ENCODE data around the gene TRAK2. TPM values are rescaled to one million over a fixed set of nuclear protein-coding genes. Genes with fewer than 3 reads are reported as not detected.

Gene TRAK2
- total and polyA plus RNA-seq, 2 experiments from 2014 or later = 6.7 to 17.0 TPM

DNA sequence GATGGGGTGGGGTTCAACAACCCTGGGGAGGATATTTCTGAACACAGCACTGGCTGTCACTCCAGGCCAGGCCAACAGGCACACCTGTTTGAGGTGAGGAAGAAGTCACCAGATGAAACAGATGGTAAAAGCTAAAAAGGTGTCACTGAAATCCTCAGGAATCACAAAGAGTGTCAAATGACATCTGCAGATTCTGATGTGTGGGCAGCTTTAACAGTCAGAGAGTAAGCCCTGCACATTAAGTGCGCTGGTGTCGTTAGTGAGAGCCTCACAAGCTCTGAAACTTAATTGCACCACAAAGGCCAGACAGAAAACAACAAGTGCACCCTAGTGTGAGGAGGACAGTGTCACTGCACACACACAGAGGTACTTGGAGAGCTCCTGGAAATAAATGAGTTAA is 107.7 kb downstream of the TRAK2 start:
- H3K27me3 Mint-ChIP-seq (ENCODE audit: insufficient read depth, low read depth, poor library complexity) = peaks cover 2% of the 10 kb centered on the region
- Histone ChIP-seq H3K27me3 (ENCODE audit: insufficient read depth) (no peaks in the 10 kb centered on the region), H3K79me2 (replicated peaks; ENCODE audit: insufficient read depth) (no peaks in the 10 kb centered on the region), H3F3A (replicated peaks; ENCODE audit: low read depth) (no peaks in the 10 kb centered on the region), H3K9me2 (ENCODE audit: insufficient read depth) (no peaks in the 10 kb centered on the region), H3K36me3 (ENCODE audit: insufficient read depth) (no peaks in the 10 kb centered on the region), H3K4me2 (no peak overlapping the region), H3K4me3 (no peak overlapping the region), H4K20me1 (replicated peaks; ENCODE audit: insufficient read depth) (no peaks in the 10 kb centered on the region), H2AFZ (no peak overlapping the region), H3K27ac (ENCODE audit: low read depth) (no peak overlapping the region), H3K4me1 (ENCODE audit: insufficient read depth) (no peaks in the 10 kb centered on the region)
- no peak for TF ChIP-seq CREB1 (CRISPR knock-in tag; IDR thresholded peaks at IDR 0.05; ENCODE audit: low read depth)
- TF ChIP-seq REST (IDR thresholded peaks at IDR 0.05; ENCODE audit: unreplicated experiment) = no peak
- TF ChIP-seq CTCF (conservative IDR thresholded peaks at IDR 0.05; ENCODE audit: low read depth in 2 of 2) = no peak
- no peak for TF ChIP-seq EZH2phosphoT487 (IDR thresholded peaks at IDR 0.05; ENCODE audit: unreplicated experiment)
- no peak for TF ChIP-seq POLR2AphosphoS5 (IDR thresholded peaks at IDR 0.05; ENCODE audit: low read depth)
- no peak for TF ChIP-seq STAT1 (IDR thresholded peaks at IDR 0.05; ENCODE audit: unreplicated experiment)
- TF ChIP-seq JUNB (IDR thresholded peaks at IDR 0.05; ENCODE audit: unreplicated experiment) = no peak
- no peak for TF ChIP-seq NANOG (IDR thresholded peaks at IDR 0.05; ENCODE audit: borderline replicate concordance)
- H3K4me1 Mint-ChIP-seq = peaks cover 7% of the 10 kb centered on the region
- H3K27ac Mint-ChIP-seq = no peak overlapping the region
- H3K9me3 Mint-ChIP-seq = no peaks in the 10 kb centered on the region
- DNase-seq (ENCODE audit: low spot score) (no peak), ATAC-seq (no peak)
- no peaks in the 10 kb centered on the region for H3K36me3 Mint-ChIP-seq (ENCODE audit: low read depth)
- no peak overlapping the region for H3K4me3 Mint-ChIP-seq

DNA sequence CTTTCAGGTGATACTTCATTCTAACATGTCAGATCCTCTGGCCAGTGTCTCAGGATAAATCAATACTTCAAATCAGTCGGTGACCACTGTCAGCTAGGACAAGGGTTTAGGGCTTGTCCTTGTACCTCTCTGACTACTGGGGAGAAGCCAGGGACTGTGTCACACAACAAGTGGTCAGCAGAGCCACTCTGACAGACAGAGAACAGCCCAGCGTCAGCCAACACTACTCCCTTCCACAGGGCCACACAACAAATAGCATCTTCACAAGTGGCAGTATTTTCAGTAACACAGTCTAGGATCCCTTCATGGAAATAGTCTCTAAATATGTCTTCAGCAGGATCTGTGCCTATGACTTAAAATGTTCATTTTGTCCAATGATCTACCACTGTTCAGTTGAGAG is 108.3 kb downstream of the TRAK2 start:
- DNase-seq (ENCODE audit: low spot score) = no peak
- Histone ChIP-seq H3K27me3 (ENCODE audit: insufficient read depth) (no peaks in the 10 kb centered on the region), H3K79me2 (replicated peaks; ENCODE audit: insufficient read depth) (no peaks in the 10 kb centered on the region), H3K4me3 (no peak overlapping the region), H4K20me1 (replicated peaks; ENCODE audit: insufficient read depth) (no peaks in the 10 kb centered on the region), H3K9me2 (ENCODE audit: insufficient read depth) (no peaks in the 10 kb centered on the region), H3K36me3 (ENCODE audit: insufficient read depth) (no peaks in the 10 kb centered on the region), H3K4me1 (ENCODE audit: insufficient read depth) (no peaks in the 10 kb centered on the region), H2AFZ (no peak overlapping the region), H3K27ac (ENCODE audit: low read depth) (no peak overlapping the region), H3F3A (replicated peaks; ENCODE audit: low read depth) (no peaks in the 10 kb centered on the region), H3K4me2 (no peak overlapping the region)
- no peak overlapping the region for H3K4me3 Mint-ChIP-seq
- H3K36me3 Mint-ChIP-seq (ENCODE audit: low read depth) = no peaks in the 10 kb centered on the region
- no peak for ATAC-seq
- H3K27ac Mint-ChIP-seq = no peak overlapping the region
- H3K4me1 Mint-ChIP-seq = peaks cover 7% of the 10 kb centered on the region
- H3K9me3 Mint-ChIP-seq = no peaks in the 10 kb centered on the region
- H3K27me3 Mint-ChIP-seq (ENCODE audit: insufficient read depth, low read depth, poor library complexity) = peaks cover 2% of the 10 kb centered on the region
- TF ChIP-seq ETS1 (IDR thresholded peaks at IDR 0.05) = no peak
- TF ChIP-seq REST (IDR thresholded peaks at IDR 0.05; ENCODE audit: unreplicated experiment) = no peak
- no peak for TF ChIP-seq CREB1 (CRISPR knock-in tag; IDR thresholded peaks at IDR 0.05; ENCODE audit: low read depth)
- TF ChIP-seq NANOG (IDR thresholded peaks at IDR 0.05; ENCODE audit: borderline replicate concordance) = no peak
- no peak for TF ChIP-seq ZNF331 (CRISPR knock-in tag; IDR thresholded peaks at IDR 0.05; ENCODE audit: low read depth)
- no peak for TF ChIP-seq EZH2 (IDR thresholded peaks at IDR 0.05; ENCODE audit: low read depth, unreplicated experiment)
- TF ChIP-seq JUNB (IDR thresholded peaks at IDR 0.05; ENCODE audit: unreplicated experiment) = no peak
- no peak for TF ChIP-seq CTCF (conservative IDR thresholded peaks at IDR 0.05; ENCODE audit: low read depth in 2 of 2)
- TF ChIP-seq POLR2AphosphoS5 (IDR thresholded peaks at IDR 0.05; ENCODE audit: low read depth) = no peak
- no peak for TF ChIP-seq ZNF114 (CRISPR knock-in tag; IDR thresholded peaks at IDR 0.05)
- TF ChIP-seq STAT1 (IDR thresholded peaks at IDR 0.05; ENCODE audit: unreplicated experiment) = no peak

All from GM23338 (cell line).